SK-N-SH (cell line): ENCODE measurements around the gene ASS1. TPM values are rescaled to one million over a fixed set of nuclear protein-coding genes. Genes with fewer than 3 reads are reported as not detected.

Experiments used
- CTCF ChIA-PET: fragments of 300-600, 350-600 bp; formaldehyde crosslinking; extraction: SDS; loops from one replicate; lab custom pipeline; 2021; lab: Yijun Ruan, JAX
- POLR2A ChIA-PET: fragments of 350-600 bp; sonication (Branson Sonifier 250); formaldehyde crosslinking; extraction: SDS; loops from one replicate; lab custom pipeline; 2020; ENCODE audit warnings: antibody characterized with exemption, inconsistent platforms; lab: Yijun Ruan, JAX
- DNase-seq: peaks from one replicate; pipeline ENCODE4 v3.0.0; 2012
- H2AFZ ChIP-seq: fragments of 200-600 bp; sonication (generic); 2 replicates; pipeline ENCODE4 v1.8.1; 2016; ENCODE audit warnings: antibody characterized with exemption, mild to moderate bottlenecking, low read depth
- H3F3A ChIP-seq: fragments of 200-600 bp; sonication (generic); replicated peaks from 2 replicates; pipeline ENCODE3; 2016; ENCODE audit warnings: antibody characterized with exemption, mild to moderate bottlenecking; ENCODE audit not compliant: insufficient read depth
- H3K27ac ChIP-seq, 2 experiments: fragments of 200-500 bp in 1 of 2; fragments of 200-600 bp in 1 of 2; sonication (Bioruptor generic) in 1 of 2; sonication (generic), shearing (Covaris generic) in 1 of 2; 2 replicates each; pipeline versions ENCODE4 v1.5.1 to v1.6.1; 2014 to 2016; ENCODE audit warnings: low read depth in 2 of 2, inconsistent platforms in 1 of 2, low read length in 1 of 2, mild to moderate bottlenecking in 1 of 2, mixed read lengths in 1 of 2
- H3K27me3 ChIP-seq: fragments of 200-600 bp; sonication (generic), shearing (Covaris generic); 2 replicates; pipeline ENCODE4 v1.6.1; 2016; ENCODE audit warnings: mixed run types; ENCODE audit not compliant: insufficient read depth
- H3K36me3 ChIP-seq, 2 experiments: fragments of 200-500 bp in 1 of 2; fragments of 200-600 bp in 1 of 2; sonication (Bioruptor generic) in 1 of 2; sonication (generic) in 1 of 2; replicated peaks in 1 of 2; 2 replicates each; pipeline versions ENCODE3 to v1.5.1; 2014 to 2016; ENCODE audit warnings: low read length in 1 of 2, mild to moderate bottlenecking in 1 of 2; ENCODE audit not compliant: insufficient read depth in 2 of 2, control insufficient read depth in 1 of 2
- H3K4me1 ChIP-seq, 2 experiments: fragments of 200-500 bp in 1 of 2; fragments of 200-600 bp in 1 of 2; sonication (Bioruptor generic) in 1 of 2; sonication (generic), shearing (Covaris generic) in 1 of 2; 2 replicates each; pipeline versions ENCODE4 v1.5.1 to v1.6.1; 2014 to 2016; ENCODE audit warnings: low read depth in 1 of 2, low read length in 1 of 2, mixed run types in 1 of 2; ENCODE audit not compliant: insufficient read depth in 2 of 2, control insufficient read depth in 1 of 2
- H3K4me2 ChIP-seq: fragments of 200-600 bp; sonication (generic), shearing (Covaris generic); 2 replicates; pipeline ENCODE4 v1.6.1; 2017; ENCODE audit warnings: mixed run types
- H3K4me3 ChIP-seq, 2 experiments: fragments of 200-500 bp in 1 of 2; fragments of 200-600 bp in 1 of 2; sonication (Bioruptor generic) in 1 of 2; sonication (generic), shearing (Covaris generic) in 1 of 2; 2 replicates each; pipeline versions ENCODE4 v1.5.1 to v1.8.1; 2014 to 2016; ENCODE audit warnings: low read depth in 2 of 2, inconsistent platforms in 1 of 2, low read length in 1 of 2, mild to moderate bottlenecking in 1 of 2, mixed read lengths in 1 of 2, moderate library complexity in 1 of 2
- H3K79me2 ChIP-seq: fragments of 200-600 bp; sonication (generic); 2 replicates; pipeline ENCODE4 v1.8.1; 2017; ENCODE audit warnings: mild to moderate bottlenecking; ENCODE audit not compliant: insufficient read depth
- H3K9ac ChIP-seq: fragments of 200-600 bp; sonication (generic); 2 replicates; pipeline ENCODE4 v1.6.1; 2017; ENCODE audit warnings: mixed run types
- H3K9me2 ChIP-seq: fragments of 200-600 bp; sonication (generic); 2 replicates; pipeline ENCODE4 v1.6.1; 2017; ENCODE audit warnings: mixed run types
- H3K9me3 ChIP-seq: fragments of 200-600 bp; sonication (generic); 2 replicates; pipeline ENCODE4 v1.6.1; 2017; ENCODE audit warnings: mixed run types, mild to moderate bottlenecking, moderate library complexity
- H4K20me1 ChIP-seq: fragments of 200-600 bp; sonication (generic); 2 replicates; pipeline ENCODE4 v1.6.1; 2017; ENCODE audit warnings: mild to moderate bottlenecking, mixed run types; ENCODE audit not compliant: insufficient read depth
- CHD2 ChIP-seq: fragments of 150-350 bp; IDR thresholded peaks from 2 replicates; pipeline ENCODE4 v1.6.1; 2018; ENCODE audit warnings: low read length; ENCODE audit not compliant: partially characterized antibody
- ELF1 ChIP-seq: IDR thresholded peaks from 2 replicates; pipeline ENCODE4 v1.4.0; 2012
- EP300 ChIP-seq, 2 experiments: IDR thresholded peaks; 2 replicates each; pipeline versions ENCODE4 v1.4.0 to v1.6.1; 2012; ENCODE audit warnings: borderline replicate concordance in 1 of 2, low read depth in 1 of 2, low read length in 1 of 2
- FOSL2 ChIP-seq: IDR thresholded peaks from 2 replicates; pipeline ENCODE4 v1.4.0; 2012; ENCODE audit warnings: low read depth, mild to moderate bottlenecking, moderate library complexity, borderline replicate concordance
- FOXJ3 ChIP-seq: sonication (generic); formaldehyde crosslinking; IDR thresholded peaks from 2 replicates; pipeline ENCODE4 v1.5.1; 2020; ENCODE audit warnings: mild to moderate bottlenecking, missing genetic modification reagents
- GABPA ChIP-seq: IDR thresholded peaks from 2 replicates; pipeline ENCODE4 v1.4.0; 2012; ENCODE audit warnings: low read depth, mild to moderate bottlenecking
- JUND ChIP-seq: IDR thresholded peaks from 2 replicates; pipeline ENCODE4 v1.4.0; 2012
- MEF2A ChIP-seq: IDR thresholded peaks from 2 replicates; pipeline ENCODE4 v1.4.0; 2012; ENCODE audit warnings: low read depth, borderline replicate concordance
- MXI1 ChIP-seq: IDR thresholded peaks from 2 replicates; pipeline ENCODE4 v1.6.1; 2012; ENCODE audit warnings: mild to moderate bottlenecking, low read depth, low read length, improper control_type of control experiment
- NFIC ChIP-seq: IDR thresholded peaks from 2 replicates; pipeline ENCODE4 v1.4.0; 2012; ENCODE audit warnings: borderline replicate concordance
- RFX5 ChIP-seq: IDR thresholded peaks from 2 replicates; pipeline ENCODE4 v1.6.1; 2012; ENCODE audit warnings: mild to moderate bottlenecking, improper control_type of control experiment, low read length
- SIN3A ChIP-seq: IDR thresholded peaks from 2 replicates; pipeline ENCODE4 v1.6.1; 2012; ENCODE audit warnings: low read depth, mild to moderate bottlenecking, low read length, moderate library complexity, borderline replicate concordance
- TAF1 ChIP-seq: IDR thresholded peaks from 2 replicates; pipeline ENCODE4 v1.6.1; 2012; ENCODE audit warnings: low read depth, mild to moderate bottlenecking, low read length, moderate library complexity, borderline replicate concordance
- TCF12 ChIP-seq: IDR thresholded peaks from 2 replicates; pipeline ENCODE4 v1.4.0; 2012
- TEAD4 ChIP-seq: IDR thresholded peaks from 2 replicates; pipeline ENCODE4 v1.4.0; 2012; ENCODE audit warnings: mild to moderate bottlenecking, borderline replicate concordance; ENCODE audit not compliant: insufficient read depth
- YY1 ChIP-seq: IDR thresholded peaks from 2 replicates; pipeline ENCODE4 v1.4.0; 2012; ENCODE audit warnings: low read depth, mild to moderate bottlenecking
- WGBS: methylation state at CpG from one replicate; pipeline ENCODE4 v1.1.6; 2017; ENCODE audit warnings: low lambda C conversion rate; 5-methylcytosine and 5-hydroxymethylcytosine counted together
- polyA plus RNA-seq, 3 experiments: library from polyadenylated mRNA; depleted of rRNA; stranded (reverse); fragments of >200 nt; gene quantifications; 2 replicates each; pipeline ENCODE4 v1.2.3, GENCODE V29; 2012
- TF ChIP-seq, protein P1 (sequence below): IDR thresholded peaks from 2 replicates; pipeline ENCODE4 v1.4.0; 2012; ENCODE audit warnings: low read depth, borderline replicate concordance
- TF ChIP-seq, protein P2 (sequence below): IDR thresholded peaks from 2 replicates; pipeline ENCODE4; 2012
- TF ChIP-seq, protein P3 (sequence below): fragments of 150-350 bp; IDR thresholded peaks from 2 replicates; pipeline ENCODE4 v1.6.1; 2016; ENCODE audit warnings: mild to moderate bottlenecking, low read depth, low read length
- TF ChIP-seq, protein P4 (sequence below): fragments of 150-350 bp; IDR thresholded peaks from 2 replicates; pipeline ENCODE4 v1.6.1; 2017; ENCODE audit warnings: antibody characterized with exemption, low read length, low read depth, borderline replicate concordance
- TF ChIP-seq, protein P5 (sequence below): IDR thresholded peaks from 2 replicates; pipeline ENCODE4 v1.4.0; 2012; ENCODE audit warnings: low read depth, borderline replicate concordance
- TF ChIP-seq, protein P6 (sequence below): IDR thresholded peaks from 2 replicates; pipeline ENCODE4 v1.4.0; 2012; ENCODE audit warnings: low read depth

The ASS1 gene
- polyA plus RNA-seq, 1 of the 3 experiments (the other 2 are of a cell fraction) = 0.59 TPM

DNA sequence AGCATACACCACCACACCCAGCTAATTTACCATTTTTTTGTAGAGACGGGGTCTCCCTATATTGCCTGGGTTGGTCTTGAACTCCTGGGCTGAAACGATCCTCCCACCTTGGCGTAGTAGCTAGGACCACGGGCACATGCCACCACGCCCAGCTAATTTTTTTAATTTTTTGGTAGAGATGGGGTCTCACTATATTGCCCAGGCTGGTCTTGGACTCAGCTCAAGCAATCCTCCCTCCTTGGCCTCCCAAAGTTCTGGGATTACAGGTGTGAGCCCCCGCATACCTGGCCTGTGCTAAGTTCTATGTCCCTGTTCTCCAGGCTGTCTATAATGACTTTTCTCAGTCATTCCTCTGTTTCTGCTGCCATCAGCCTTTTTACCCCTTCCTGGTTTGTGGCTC, 41.3 kb downstream of the ASS1 start (continued):
- TF ChIP-seq, protein P1, sequence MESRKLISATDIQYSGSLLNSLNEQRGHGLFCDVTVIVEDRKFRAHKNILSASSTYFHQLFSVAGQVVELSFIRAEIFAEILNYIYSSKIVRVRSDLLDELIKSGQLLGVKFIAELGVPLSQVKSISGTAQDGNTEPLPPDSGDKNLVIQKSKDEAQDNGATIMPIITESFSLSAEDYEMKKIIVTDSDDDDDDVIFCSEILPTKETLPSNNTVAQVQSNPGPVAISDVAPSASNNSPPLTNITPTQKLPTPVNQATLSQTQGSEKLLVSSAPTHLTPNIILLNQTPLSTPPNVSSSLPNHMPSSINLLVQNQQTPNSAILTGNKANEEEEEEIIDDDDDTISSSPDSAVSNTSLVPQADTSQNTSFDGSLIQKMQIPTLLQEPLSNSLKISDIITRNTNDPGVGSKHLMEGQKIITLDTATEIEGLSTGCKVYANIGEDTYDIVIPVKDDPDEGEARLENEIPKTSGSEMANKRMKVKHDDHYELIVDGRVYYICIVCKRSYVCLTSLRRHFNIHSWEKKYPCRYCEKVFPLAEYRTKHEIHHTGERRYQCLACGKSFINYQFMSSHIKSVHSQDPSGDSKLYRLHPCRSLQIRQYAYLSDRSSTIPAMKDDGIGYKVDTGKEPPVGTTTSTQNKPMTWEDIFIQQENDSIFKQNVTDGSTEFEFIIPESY = no peak
- TF ChIP-seq CHD2 = no peak
- TF ChIP-seq YY1 = no peak
- TF ChIP-seq NFIC = no peak
- no peak for TF ChIP-seq TCF12
- TF ChIP-seq, protein P2, sequence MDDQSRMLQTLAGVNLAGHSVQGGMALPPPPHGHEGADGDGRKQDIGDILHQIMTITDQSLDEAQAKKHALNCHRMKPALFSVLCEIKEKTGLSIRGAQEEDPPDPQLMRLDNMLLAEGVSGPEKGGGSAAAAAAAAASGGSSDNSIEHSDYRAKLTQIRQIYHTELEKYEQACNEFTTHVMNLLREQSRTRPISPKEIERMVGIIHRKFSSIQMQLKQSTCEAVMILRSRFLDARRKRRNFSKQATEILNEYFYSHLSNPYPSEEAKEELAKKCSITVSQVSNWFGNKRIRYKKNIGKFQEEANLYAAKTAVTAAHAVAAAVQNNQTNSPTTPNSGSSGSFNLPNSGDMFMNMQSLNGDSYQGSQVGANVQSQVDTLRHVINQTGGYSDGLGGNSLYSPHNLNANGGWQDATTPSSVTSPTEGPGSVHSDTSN = no peak
- TF ChIP-seq, all 33 proteins: peak for 0

DNA sequence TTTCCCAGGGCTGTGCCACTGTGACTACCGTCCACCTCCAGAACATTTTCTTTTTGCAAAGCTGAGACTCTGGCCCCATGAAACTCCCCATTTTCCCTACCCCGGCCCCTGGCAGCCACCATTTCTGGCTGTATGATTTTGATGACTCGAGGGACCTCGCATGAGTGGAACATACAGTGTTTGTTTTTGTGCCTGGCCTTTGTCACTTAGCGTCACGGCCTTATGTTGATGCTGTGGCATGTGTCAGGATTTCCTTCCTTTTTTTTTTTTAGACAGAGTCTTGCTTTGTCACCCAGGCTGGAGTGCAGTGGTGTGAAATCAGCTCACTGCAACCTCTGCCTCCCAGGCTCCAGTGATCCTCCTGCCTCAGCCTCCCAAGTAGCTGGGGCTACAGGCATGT, 42.7 kb downstream of the ASS1 start:
- POLR2A ChIA-PET = no interaction called here
- Histone ChIP-seq H4K20me1 (no peaks in the 10 kb centered on the region), H3K79me2 (no peaks in the 10 kb centered on the region), H3K9me2 (no peaks in the 10 kb centered on the region), H3K4me2 (no peak overlapping the region), H3F3A (no peaks in the 10 kb centered on the region), H3K4me3 (no peak overlapping the region), H2AFZ (no peak overlapping the region), H3K4me1 (peaks cover 0 to 14% of the 10 kb centered on the region in 2 experiments; a peak in 1 of 4 replicates), H3K27me3 (no peaks in the 10 kb centered on the region), H3K9me3 (no peaks in the 10 kb centered on the region), H3K36me3 (no peaks in the 10 kb centered on the region), H3K27ac (no peak overlapping the region), H3K9ac (no peak overlapping the region)
- WGBS = 74% methylated on average over 6 of the region's 6 CpGs
- TF ChIP-seq TEAD4 = no peak
- TF ChIP-seq, protein P2 = no peak
- TF ChIP-seq, protein P3, sequence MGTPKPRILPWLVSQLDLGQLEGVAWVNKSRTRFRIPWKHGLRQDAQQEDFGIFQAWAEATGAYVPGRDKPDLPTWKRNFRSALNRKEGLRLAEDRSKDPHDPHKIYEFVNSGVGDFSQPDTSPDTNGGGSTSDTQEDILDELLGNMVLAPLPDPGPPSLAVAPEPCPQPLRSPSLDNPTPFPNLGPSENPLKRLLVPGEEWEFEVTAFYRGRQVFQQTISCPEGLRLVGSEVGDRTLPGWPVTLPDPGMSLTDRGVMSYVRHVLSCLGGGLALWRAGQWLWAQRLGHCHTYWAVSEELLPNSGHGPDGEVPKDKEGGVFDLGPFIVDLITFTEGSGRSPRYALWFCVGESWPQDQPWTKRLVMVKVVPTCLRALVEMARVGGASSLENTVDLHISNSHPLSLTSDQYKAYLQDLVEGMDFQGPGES = no peak
- TF ChIP-seq MEF2A = no peak
- TF ChIP-seq JUND = no peak
- no peak for TF ChIP-seq FOXJ3 (CRISPR knock-in tag)
- TF ChIP-seq, protein P4, sequence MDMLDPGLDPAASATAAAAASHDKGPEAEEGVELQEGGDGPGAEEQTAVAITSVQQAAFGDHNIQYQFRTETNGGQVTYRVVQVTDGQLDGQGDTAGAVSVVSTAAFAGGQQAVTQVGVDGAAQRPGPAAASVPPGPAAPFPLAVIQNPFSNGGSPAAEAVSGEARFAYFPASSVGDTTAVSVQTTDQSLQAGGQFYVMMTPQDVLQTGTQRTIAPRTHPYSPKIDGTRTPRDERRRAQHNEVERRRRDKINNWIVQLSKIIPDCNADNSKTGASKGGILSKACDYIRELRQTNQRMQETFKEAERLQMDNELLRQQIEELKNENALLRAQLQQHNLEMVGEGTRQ = no peak
- TF ChIP-seq TAF1 = no peak
- TF ChIP-seq GABPA = no peak
- no peak for TF ChIP-seq YY1
- TF ChIP-seq FOSL2 = no peak
- TF ChIP-seq, protein P5, sequence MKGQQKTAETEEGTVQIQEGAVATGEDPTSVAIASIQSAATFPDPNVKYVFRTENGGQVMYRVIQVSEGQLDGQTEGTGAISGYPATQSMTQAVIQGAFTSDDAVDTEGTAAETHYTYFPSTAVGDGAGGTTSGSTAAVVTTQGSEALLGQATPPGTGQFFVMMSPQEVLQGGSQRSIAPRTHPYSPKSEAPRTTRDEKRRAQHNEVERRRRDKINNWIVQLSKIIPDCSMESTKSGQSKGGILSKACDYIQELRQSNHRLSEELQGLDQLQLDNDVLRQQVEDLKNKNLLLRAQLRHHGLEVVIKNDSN = no peak
- TF ChIP-seq RFX5 = no peak
- no peak for TF ChIP-seq EP300 (IDR thresholded peaks at IDR 0.05; ENCODE audit: borderline replicate concordance in 1 of 2, low read depth in 1 of 2, low read length in 1 of 2)
- no peak for TF ChIP-seq MXI1
- TF ChIP-seq, protein P6, sequence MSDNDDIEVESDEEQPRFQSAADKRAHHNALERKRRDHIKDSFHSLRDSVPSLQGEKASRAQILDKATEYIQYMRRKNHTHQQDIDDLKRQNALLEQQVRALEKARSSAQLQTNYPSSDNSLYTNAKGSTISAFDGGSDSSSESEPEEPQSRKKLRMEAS = no peak
- TF ChIP-seq CHD2 = no peak
- TF ChIP-seq SIN3A = no peak
- no peak for TF ChIP-seq ELF1
- TF ChIP-seq TCF12 = no peak
- CTCF ChIA-PET = interaction anchor here (2.9 kb wide), 1 partner anchor 27 kb away, joined by 12 read pairs; no protein-coding TSS in a partner anchor
- DNase-seq = no peak
